Activated T-cell treated with anti-CD3 and anti-CD28 coated beads for 48 hours (primary cell): ENCODE data around the gene CCT6A.
"Not testable (repeated sequence)": the region's sequence is repeated elsewhere in the genome, so short reads cannot be mapped to it uniquely, and the experiment has no call there.

ENCODE experiments used
- DNase-seq: peaks from one replicate; pipeline ENCODE4 v3.0.0-alpha.2; 2020; ENCODE audit warnings: low read depth

The CCT6A gene

DNA sequence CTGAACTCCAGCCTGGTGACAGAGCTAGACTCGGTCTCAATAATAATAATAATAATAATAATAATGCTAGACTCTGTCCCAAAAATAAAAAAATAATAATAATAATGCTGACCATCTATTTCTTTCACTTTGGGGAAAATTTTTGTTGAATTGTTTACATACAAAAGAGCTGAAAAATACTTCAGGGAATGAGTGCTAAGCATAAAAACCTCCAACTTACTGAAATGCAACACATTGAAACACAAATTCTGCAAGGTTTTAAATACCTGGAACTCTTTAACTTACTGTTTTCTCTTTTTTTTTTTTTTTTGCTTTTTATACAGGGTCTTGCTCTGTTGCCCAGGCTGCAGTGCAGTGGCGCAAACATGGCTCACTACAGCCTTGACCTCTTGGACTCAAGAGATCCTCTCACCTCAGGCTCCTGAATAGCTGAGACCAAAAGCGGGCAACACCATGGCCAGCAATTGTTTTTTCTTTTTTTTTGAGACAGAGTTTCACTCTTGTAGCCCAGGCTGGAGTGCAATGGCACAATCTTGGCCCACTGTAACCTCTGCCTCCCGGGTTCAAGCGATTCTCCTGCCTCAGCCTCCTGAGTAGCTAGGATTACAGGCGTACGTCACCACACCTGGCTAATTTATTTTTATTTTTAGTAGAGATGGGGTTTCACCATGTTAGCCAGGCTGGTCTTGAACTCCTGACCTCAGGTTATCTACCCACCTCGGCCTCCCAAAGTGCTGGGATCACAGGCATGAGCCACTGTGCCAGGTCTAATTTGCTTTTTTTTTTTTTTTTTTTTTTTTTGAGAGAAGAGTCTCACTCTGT is 46.8 kb downstream of the CCT6A start:
- not testable (repeated sequence) for DNase-seq

DNA sequence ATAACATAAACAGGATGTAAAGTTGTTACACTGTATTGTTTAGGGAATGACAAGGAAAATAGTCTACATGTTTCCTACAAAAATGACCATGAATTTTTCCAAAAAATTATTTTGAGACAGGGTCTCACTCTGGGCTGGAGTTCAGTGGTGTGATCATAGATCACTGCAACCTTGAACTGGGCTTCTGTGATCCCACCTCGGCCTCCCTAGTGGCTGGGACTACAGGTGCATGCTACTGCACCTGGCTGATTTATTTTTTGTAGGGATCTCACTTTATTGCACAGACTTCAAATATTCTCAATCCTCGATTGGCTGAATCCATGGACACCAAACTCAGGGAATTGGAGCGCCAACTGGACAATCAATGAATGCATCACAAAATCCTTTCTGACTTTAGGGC is 48.1 kb downstream of the CCT6A start:
- no peak for DNase-seq

DNA sequence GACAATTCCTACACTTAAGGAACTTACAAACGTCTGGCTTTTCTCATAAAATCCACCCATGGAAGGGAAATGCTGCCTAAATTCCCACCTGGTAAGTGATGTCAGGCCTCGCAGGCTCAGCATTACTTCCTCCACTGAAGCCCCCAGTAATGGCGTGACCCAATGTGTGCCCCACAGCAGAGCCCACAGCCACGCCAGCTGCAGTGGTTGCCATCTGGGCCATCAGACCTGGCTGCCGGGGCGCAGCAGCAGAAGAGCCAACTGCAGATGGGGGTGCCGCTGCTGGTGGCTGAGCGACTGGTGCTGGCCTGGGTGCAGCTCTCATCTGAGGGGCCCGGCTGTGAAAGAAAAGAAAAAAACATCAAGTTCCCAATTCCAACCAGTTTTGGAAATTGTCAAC is 52.6 kb downstream of the CCT6A start:
- not testable (repeated sequence) for DNase-seq

DNA sequence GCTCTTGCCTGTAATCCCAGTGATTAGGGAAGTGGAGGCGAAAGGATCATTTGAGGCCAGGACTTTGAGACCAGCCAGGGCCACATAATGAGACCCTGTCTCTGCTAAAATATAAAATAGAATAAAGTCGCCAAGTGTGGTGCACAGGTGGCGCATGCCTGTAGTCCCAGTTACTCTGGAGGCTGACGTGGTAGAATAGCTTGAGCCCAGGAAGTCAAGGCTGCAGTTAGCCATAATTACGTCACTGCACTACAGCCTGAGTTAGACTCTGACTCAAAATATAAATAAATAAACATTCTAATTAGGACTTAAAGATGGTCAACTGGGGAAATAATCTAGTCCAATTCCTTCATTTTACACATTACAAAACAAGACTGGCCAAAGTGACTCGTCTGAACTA is 53.9 kb downstream of the CCT6A start:
- DNase-seq, result no peak

DNA sequence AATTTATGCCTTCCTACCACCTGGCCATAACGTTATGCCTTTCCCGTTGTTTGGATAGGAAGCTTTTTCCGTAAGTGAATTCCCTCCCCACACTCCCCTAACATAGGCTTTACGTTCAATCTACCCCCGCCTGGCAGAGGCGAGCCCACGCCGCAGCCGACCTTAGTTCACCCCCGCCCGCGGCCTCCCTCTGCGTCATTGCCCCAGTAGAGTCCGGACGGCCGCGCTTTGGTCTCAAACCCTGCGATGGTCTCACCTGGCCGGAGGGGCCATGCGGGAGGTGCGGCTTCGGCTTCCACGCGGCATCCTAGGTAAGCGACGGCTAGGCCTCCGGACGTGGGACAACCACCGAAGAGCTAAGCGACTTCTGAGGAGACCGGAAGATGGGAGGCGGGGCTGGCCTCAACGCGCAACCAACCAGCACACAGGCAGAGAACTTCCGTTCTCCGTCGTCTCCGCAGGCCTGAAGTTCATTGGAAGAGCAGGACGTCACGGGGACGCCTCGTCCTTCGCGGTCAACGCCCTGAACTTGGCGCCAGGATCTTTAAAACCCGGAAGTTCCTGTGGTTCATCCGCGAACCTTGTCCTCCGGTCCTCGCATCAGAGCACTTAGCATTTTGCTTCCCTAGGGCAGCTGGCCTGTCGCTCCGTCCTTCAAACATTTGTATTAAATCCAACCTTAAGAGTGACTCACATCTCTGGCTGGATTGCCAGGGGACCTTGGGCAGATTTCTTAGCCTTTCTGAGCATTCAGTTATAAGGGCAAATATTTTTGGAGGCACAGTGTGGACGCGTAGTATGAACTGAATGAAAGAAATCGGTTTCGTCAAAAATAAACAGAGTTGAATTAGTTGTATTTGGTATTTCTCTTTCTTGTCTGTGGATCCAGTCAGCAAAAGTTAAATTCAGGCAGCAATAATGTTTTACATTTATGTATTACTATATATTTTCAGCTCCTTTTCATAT is 54.8 kb downstream of the CCT6A start, which contains the start of gene CHCHD2:
Gene CHCHD2 (minus strand): TSS at position 369 of the 966 bp plus-strand sequence. CDS start 63 bp downstream, at position 306.
- peak; percentile 90 for DNase-seq

DNA sequence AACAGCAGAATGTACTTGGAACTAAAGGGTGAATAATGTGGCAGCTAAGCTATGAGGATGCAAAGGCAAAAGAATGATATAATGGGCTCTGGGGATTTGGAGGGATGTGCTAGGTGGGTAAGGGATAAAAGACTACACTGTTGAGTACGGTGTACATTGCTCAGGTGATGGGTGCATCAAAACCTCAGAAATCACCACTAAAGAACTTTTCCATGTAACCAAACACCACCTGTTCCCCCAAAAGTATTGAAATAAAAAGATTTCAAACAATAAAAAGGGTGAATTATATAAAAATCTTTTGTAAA is 56.3 kb downstream of the CCT6A start:
- DNase-seq, result no peak

DNA sequence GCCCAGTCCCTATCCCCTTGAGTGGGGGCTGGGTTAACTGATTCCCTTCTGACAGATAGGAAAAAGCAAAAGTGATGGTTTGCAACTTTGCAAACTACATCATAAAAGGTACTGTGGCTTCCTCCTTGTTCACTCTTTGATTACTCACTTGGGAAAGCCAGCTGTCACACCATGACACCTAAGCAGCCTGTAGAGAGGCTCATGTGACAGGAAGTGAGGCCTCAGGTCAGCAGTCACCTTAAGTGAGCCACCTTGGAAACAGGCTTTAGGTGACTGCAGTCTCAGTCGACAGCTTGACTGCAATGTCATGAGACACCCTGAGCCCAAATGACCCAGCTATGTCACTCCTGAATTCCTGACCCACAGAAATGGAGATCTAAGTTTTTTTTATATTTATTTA is 59.0 kb downstream of the CCT6A start:
- no peak for DNase-seq

DNA sequence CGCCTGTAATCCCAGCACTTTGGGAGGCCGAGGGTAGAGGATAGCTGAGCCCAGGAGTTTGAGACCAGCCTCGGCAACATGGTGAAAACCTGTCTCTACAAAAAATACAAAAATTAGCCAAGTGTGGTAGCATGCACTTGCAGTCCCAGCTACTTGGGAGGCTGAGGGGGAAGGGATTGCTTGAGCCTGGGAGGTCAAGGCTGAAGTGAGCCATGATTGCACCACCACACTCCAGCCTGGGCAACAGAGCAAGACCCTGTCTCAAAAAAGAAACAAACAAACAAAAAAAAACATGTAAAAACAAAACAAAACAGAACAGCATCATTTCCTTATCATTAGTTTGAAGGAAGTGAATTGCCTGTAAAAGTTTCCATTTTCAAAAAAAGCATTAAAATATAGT is 60.7 kb downstream of the CCT6A start:
- not testable (repeated sequence) for DNase-seq
